Right atrium auricular region (tissue), 2 donors: ENCODE measurements around the gene OR52E2. TPM values are rescaled to one million over a fixed set of nuclear protein-coding genes. Genes with fewer than 3 reads are reported as not detected.
"Not testable (repeated sequence)": the region's sequence is repeated elsewhere in the genome, so short reads cannot be mapped to it uniquely, and the experiment has no call there.

Source experiments
- DNase-seq: peaks from one replicate; pipeline ENCODE4 v3.0.0-alpha.2; 2019; ENCODE audit warnings: low spot score
- H3K27ac ChIP-seq, 2 donors: fragments of 200-600 bp; sonication (generic); 1 replicate in 1 of 2; 2 replicates in 1 of 2; pipeline ENCODE4 v1.5.1; 2016 to 2019
- H3K27me3 ChIP-seq, 2 donors: fragments of 200-600 bp; sonication (generic); one replicate each; pipeline versions ENCODE4 v1.5.1 to v1.6.0; 2017 to 2019
- H3K36me3 ChIP-seq: fragments of 200-600 bp; sonication (generic); one replicate; pipeline ENCODE4 v1.5.1; 2016
- H3K4me1 ChIP-seq, 2 donors: fragments of 200-600 bp; sonication (generic); one replicate each; pipeline versions ENCODE4 v1.5.1 to v1.6.0; 2017 to 2019
- H3K4me3 ChIP-seq, 2 donors: fragments of 200-600 bp; sonication (generic); 1 replicate in 1 of 2; 2 replicates in 1 of 2; pipeline ENCODE4 v1.5.1; 2017 to 2019; ENCODE audit warnings: mild to moderate bottlenecking in 1 of 2, moderate library complexity in 1 of 2
- H3K9me3 ChIP-seq, 2 donors: fragments of 200-600 bp; sonication (generic); one replicate each; pipeline ENCODE4 v1.5.1; 2019
- total RNA-seq, 2 donors: library from RNA; depleted of rRNA; stranded (reverse); fragments of >200 nt; gene quantifications; one replicate each; pipeline ENCODE4 v1.1.0, GENCODE V29; 2016
- TF ChIP-seq, protein P1 (sequence below), 2 donors: fragments of 200-600 bp; sonication (generic); IDR thresholded peaks; one replicate each; pipeline ENCODE4 v1.5.1; 2019; ENCODE audit warnings: antibody characterized with exemption in 2 of 2

The OR52E2 gene
- total RNA-seq, 2 donors from 2014 or later, result not detected

DNA sequence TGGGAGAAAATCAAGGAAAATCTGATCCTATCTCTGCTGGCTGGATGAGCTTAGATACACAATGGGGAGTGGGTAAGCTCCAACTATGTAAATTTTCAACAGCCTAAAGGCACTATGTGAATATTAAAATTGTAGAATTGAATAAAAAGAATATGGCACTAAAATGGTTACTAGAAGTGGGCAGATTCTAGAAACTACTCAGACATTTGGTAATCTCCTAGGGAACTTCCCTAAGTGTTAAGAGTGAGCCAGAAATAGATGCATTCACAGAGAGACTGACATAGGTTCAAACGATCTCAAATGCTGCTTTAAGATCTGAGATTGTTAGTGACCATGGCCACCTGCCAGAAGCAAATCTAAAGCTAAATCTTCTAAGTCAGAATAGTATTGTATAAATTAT is 5.6 kb upstream of the OR52E2 start:
- no peak for DNase-seq
- Histone ChIP-seq H3K27ac (no peak overlapping the region), H3K9me3 (no peaks in the 10 kb centered on the region), H3K36me3 (no peaks in the 10 kb centered on the region), H3K27me3 (no peaks in the 10 kb centered on the region), H3K4me3 (no peak overlapping the region), H3K4me1 (no peaks in the 10 kb centered on the region)
- TF ChIP-seq, protein P1, sequence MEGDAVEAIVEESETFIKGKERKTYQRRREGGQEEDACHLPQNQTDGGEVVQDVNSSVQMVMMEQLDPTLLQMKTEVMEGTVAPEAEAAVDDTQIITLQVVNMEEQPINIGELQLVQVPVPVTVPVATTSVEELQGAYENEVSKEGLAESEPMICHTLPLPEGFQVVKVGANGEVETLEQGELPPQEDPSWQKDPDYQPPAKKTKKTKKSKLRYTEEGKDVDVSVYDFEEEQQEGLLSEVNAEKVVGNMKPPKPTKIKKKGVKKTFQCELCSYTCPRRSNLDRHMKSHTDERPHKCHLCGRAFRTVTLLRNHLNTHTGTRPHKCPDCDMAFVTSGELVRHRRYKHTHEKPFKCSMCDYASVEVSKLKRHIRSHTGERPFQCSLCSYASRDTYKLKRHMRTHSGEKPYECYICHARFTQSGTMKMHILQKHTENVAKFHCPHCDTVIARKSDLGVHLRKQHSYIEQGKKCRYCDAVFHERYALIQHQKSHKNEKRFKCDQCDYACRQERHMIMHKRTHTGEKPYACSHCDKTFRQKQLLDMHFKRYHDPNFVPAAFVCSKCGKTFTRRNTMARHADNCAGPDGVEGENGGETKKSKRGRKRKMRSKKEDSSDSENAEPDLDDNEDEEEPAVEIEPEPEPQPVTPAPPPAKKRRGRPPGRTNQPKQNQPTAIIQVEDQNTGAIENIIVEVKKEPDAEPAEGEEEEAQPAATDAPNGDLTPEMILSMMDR (IDR thresholded peaks at IDR 0.05), result no peak

DNA sequence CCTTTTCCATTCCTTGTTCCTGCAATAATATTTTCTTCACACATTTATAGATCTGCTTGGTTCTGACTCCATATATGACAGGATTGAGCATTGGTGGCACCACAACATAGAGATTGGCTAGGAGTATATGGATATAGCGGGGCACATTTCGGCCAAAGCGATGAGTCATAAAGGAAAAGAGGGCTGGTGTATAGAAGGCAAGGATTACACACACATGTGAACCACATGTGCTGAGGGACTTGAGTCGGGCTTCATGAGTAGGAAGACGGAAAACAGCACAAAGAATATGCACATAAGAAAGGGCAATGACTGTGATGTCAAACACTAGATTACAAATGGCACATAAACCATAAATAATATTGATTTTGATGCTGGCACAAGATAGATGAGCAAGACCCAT is 748 bp downstream of the OR52E2 start:
- H3K27ac ChIP-seq, DNase-seq, H3K4me3 ChIP-seq, H3K9me3 ChIP-seq, H3K27me3 ChIP-seq, H3K4me1 ChIP-seq, H3K36me3 ChIP-seq: not testable (repeated sequence)

DNA sequence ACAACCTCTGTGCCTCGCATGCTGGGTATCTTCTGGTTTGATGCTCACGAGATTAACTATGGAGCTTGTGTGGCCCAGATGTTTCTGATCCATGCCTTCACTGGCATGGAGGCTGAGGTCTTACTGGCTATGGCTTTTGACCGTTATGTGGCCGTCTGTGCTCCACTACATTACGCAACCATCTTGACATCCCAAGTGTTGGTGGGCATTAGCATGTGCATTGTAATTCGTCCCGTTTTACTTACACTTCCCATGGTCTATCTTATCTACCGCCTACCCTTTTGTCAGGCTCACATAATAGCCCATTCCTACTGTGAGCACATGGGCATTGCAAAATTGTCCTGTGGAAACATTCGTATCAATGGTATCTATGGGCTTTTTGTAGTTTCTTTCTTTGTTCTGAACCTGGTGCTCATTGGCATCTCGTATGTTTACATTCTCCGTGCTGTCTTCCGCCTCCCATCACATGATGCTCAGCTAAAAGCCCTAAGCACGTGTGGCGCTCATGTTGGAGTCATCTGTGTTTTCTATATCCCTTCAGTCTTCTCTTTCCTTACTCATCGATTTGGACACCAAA is 12.6 kb downstream of the OR52E2 start:
- no peaks in the 10 kb centered on the region for H3K27me3 ChIP-seq
- no peak overlapping the region for H3K27ac ChIP-seq
- H3K4me1 ChIP-seq, result no peaks in the 10 kb centered on the region
- no peaks in the 10 kb centered on the region for H3K9me3 ChIP-seq
- no peak for DNase-seq
- H3K36me3 ChIP-seq, result no peaks in the 10 kb centered on the region
- TF ChIP-seq, protein P1 (IDR thresholded peaks at IDR 0.05), result no peak
- H3K4me3 ChIP-seq, result no peak overlapping the region

DNA sequence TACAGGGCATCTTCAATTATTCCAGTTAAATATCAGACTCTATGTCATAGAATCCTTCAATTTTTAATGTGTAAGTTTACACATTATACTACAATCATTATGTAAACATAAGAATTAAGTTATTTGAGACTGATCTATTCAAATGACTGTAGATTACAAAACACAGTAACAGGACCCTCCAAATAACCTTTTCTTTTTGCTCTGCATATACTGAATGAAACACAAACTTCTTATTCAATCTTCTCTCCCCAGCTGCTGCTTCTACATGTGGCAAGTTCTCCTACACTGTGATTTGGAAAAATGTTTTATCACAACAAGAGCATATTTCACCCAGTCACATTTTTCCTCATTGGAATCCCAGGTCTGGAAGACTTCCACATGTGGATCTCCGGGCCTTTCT is 13.2 kb downstream of the OR52E2 start, which contains the start of gene OR52J3:
OR52J3 (plus strand) TSS at position 301 of the 400 bp plus-strand sequence; CDS start at position 301, 0 bp downstream.
- H3K27me3 ChIP-seq, result no peaks in the 10 kb centered on the region
- TF ChIP-seq, protein P1 (IDR thresholded peaks at IDR 0.05), result no peak
- no peak for DNase-seq
- no peaks in the 10 kb centered on the region for H3K4me1 ChIP-seq
- no peak within 1 kb of the TSS for H3K4me3 ChIP-seq
- H3K27ac ChIP-seq, result no peak within 1 kb of the TSS
- H3K36me3 ChIP-seq, result no peaks in the 10 kb centered on the region
- no peaks in the 10 kb centered on the region for H3K9me3 ChIP-seq

DNA sequence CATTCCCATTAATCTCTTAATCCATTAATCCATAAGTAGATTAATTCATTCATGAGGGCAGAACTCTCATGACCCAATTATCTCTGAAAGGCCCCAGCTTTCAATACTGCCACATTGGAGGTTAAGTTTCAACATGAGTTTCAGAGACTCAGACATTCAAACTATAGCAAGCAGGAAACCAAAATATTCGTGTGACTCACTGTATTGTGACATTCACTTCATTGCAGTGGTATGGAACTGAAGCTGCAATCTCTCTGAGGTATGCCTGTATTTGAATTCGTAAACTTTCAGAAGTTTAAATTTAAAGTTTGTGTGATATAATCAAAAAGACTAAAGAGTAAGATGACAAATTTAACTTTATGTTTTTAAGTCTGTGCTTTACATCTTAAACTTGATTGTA is 16.0 kb downstream of the OR52E2 start:
- DNase-seq, result no peak
- no peak overlapping the region for H3K4me3 ChIP-seq
- H3K9me3 ChIP-seq, result no peaks in the 10 kb centered on the region
- H3K27ac ChIP-seq, result no peak overlapping the region
- no peaks in the 10 kb centered on the region for H3K27me3 ChIP-seq
- TF ChIP-seq, protein P1 (IDR thresholded peaks at IDR 0.05), result no peak
- H3K36me3 ChIP-seq, result no peaks in the 10 kb centered on the region
- no peaks in the 10 kb centered on the region for H3K4me1 ChIP-seq

DNA sequence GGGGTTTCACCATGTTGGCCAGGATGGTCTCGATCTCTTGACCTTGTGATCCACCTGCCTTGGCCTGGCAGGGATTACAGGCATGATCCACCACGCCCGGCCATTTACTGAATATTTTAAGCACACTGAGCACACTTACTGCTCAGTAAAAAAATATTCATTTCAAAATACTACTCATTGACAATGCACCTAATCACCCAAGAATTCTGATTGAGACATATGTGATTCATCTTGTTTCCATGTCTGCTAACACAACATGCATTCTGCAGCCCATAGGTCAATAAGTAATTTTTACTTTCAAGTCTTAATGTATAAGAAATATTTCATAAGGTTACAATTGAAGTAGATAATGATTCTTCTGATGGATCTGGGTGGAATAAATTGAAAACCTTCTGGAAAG is 17.3 kb downstream of the OR52E2 start:
- Histone ChIP-seq H3K27me3 (no peaks in the 10 kb centered on the region), H3K27ac (no peak overlapping the region), H3K36me3 (no peaks in the 10 kb centered on the region), H3K4me3 (no peak overlapping the region), H3K4me1 (no peaks in the 10 kb centered on the region), H3K9me3 (no peaks in the 10 kb centered on the region)
- TF ChIP-seq, protein P1 (IDR thresholded peaks at IDR 0.05), result no peak
- no peak for DNase-seq
